GM21528 (cell line): ENCODE measurements around the gene CACNA2D3.

Experiments used
- ATAC-seq: cut with Tn5 transposase; IDR thresholded peaks from one replicate; pipeline ENCODE4 v1.9.1; 2021; ENCODE audit warnings: mild to moderate bottlenecking, moderate library complexity; ENCODE audit not compliant: unreplicated experiment, low FRiP score

CACNA2D3 gene

GRCh38 chr3:54321520-54321919 lies 199.2 kb downstream of the CACNA2D3 start:
- ATAC-seq: no peak

GRCh38 chr3:54322354-54322753 lies 200.0 kb downstream of the CACNA2D3 start:
- no peak for ATAC-seq

DNA sequence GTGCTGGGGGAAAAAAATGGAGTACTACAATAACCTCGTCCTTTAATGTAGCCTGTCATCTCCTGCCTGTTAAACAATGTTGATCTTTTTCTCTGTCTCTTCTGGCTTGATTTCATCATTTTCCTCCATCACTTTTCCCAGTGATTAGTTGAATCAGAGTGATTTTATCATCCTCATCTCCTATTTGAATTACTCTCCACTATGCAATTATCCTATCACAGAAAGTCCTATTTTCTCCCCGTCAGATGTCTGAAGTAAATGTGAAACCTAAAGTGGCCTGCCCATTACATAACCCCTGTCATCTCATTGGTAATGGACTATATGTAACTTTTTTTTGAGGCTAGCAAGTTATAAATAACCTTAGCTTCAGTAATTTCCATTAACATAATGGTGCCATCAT lies 201.8 kb downstream of the CACNA2D3 start:
- no peak for ATAC-seq

DNA sequence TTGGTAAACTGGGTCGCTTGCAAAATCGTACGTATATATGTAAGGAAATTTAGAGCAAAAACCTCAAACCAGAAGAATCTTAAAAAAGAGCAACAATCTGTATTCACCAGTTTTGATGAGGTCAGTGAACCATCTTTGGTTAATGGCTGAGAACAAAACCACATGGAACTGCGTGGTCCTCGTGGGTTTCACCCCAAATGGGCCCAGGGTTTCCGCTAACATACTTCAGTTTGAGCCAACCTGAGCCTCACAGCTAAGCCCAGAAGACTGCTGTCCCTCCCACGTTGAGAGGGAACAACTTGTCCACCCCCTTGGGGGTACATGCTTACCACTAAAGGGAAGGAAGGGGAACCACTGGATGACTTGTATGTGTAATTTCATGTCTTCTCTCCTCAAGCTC lies 204.6 kb downstream of the CACNA2D3 start:
- ATAC-seq: no peak

DNA sequence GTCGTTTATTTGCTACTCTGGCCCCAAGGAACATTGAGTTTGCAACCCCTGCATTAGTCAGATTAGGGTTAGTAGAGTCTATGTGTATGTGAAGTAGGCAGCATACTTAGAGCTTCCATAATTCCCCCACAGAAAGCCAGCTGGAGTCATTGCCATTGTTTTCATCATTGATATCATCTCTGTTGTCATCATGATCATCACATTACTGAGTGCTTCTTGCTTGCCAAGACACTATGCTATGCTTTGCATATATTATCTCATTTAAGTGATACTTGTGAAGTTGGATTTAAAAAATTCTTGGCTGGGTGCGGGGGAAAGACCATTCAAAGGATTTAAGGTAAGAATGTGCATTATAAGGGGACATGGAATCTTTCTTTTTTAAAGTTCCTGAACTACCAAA lies 209.0 kb downstream of the CACNA2D3 start:
- no peak for ATAC-seq

GRCh38 chr3:54337846-54338245 lies 215.5 kb downstream of the CACNA2D3 start:
- no peak for ATAC-seq

- ATAC-seq: no peak
Measured at GRCh38 chr3:54339608-54340007, 217.3 kb downstream of the CACNA2D3 start.

GRCh38 chr3:54341811-54342210 lies 219.5 kb downstream of the CACNA2D3 start:
- ATAC-seq: no peak

- ATAC-seq: no peak
Measured at GRCh38 chr3:54342676-54343075, 220.3 kb downstream of the CACNA2D3 start.

DNA sequence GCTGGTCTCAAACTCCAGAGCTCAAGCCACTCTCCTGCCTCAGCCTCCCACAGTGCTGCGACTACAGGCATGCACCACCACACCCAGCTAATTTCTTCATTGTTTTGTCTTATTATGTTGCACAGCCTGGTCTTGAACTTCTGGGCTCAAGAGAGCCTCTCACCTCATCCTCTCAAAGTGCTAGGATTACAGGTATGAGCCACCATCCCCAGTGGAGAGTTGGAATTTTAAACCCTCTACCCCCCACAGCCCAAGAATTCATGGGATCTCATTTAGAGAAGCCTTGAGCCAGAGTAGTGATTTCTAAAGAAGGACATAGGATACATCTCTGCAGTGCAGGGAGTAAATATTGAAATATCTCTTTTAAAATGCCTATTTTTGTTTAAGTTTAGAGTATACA lies 221.1 kb downstream of the CACNA2D3 start:
- no peak for ATAC-seq

GRCh38 chr3:54344601-54345231 lies 222.4 kb downstream of the CACNA2D3 start:
- ATAC-seq: no peak

DNA sequence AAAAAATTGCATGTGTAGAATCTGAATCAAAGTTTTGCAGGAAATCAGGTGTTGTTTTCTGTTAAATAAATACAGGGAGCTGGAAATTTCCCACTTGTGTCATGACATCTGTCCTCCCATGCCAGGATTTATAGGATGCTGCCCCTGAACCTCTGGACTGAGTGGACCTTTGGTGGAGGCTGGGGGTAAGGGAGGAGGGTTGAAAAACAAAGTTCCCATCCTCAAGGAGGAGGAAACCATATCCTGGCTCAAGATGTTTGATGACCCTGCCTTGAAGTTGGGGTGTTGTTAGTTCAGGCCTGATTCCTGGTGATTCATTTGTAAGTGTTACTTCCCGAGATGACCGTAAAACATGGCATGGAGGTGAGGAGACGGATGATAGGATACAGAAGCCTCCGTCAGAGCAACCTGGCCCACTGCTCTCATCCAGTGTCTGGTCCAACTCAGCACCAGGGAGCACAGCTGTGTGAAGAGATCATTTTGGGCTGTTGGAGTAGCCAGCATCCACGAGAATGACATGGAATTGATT lies 223.6 kb downstream of the CACNA2D3 start:
- ATAC-seq: no peak

GRCh38 chr3:54347060-54347459 lies 224.7 kb downstream of the CACNA2D3 start:
- no peak for ATAC-seq

DNA sequence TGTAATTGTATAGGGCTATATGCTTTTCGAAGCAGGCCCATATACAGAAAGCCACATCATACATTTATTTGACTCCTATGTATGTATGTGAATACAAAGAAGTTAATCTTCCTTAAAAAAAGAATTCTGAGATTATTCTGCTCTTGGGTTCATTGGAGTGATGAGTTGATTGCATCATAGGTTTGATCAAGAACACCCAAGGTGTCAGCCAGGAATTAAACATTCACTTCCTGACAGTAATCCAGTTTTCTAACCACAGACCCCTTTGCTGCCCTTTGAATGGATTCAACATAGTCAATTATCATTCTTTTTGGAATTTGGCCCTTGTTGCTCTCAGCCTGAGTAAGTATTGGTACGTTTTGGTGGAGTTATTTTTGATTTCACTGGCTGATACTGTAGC lies 225.6 kb downstream of the CACNA2D3 start:
- no peak for ATAC-seq

DNA sequence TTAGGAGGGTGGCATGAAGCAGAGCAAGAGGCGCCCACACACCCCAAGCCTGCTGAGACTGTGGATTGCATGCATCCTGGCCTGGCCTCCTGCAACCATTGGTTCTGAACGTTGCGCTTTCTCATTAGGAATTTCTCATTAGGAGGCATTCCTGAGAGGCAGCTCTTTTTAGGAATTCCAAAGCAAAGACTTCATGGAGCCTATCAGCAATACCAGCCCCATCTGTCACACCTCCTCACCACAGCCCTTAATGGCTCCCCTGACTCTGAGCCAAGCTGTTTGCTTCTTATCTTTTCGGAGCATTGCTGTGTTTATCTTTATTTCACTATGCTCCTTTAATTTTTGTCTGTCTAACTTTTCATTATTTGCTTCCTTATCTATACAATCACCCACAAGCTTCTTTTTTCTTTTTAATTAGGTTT lies 226.9 kb downstream of the CACNA2D3 start:
- no peak for ATAC-seq

GRCh38 chr3:54349691-54350090 lies 227.3 kb downstream of the CACNA2D3 start:
- no peak for ATAC-seq

GRCh38 chr3:54353546-54353945 lies 231.2 kb downstream of the CACNA2D3 start:
- no peak for ATAC-seq

DNA sequence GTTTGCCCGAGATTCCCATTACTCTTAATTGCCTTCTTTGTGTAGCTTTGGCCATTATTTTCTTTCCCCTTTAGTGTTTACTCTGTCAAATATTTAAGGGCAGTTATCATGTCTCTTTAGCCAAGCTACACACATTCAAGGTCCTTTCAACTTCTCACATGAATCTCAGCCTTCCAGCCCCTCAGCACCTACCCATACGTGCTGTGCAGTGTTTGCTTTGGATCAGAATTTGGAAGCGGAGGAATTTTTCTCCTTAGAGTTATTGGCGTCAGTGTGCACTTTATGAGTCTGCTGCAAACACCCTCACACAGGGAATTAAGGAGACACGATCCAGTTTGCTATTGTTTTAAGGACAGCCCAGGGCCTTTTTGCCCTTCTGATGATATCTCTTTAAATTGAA lies 231.6 kb downstream of the CACNA2D3 start:
- no peak for ATAC-seq

- ATAC-seq: no peak
Measured at GRCh38 chr3:54355800-54356199, 233.4 kb downstream of the CACNA2D3 start.

GRCh38 chr3:54356261-54357045 lies 234.1 kb downstream of the CACNA2D3 start:
- ATAC-seq: no peak

GRCh38 chr3:54357301-54357700 lies 234.9 kb downstream of the CACNA2D3 start:
- no peak for ATAC-seq

DNA sequence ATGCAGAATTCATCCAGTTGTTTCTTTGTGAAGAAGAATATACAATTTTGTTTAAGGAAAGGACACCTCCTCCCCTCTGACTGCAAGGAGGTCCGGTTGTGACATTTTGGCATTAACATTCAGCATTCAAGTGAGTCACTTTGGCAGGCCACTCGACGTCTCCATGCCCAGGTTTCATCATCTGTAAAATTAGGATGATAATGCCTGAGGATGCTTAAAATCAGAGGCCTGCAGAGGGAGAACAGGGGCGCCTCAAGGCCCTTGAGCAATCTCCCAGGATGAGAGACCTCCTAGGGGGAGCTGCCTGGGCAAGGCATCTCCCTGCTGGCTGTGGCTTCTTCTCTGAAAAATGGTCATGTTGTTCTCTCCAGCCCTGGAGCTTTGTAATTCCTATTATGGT lies 236.0 kb downstream of the CACNA2D3 start:
- ATAC-seq: no peak
